Ishikawa (cell line): ENCODE measurements around the gene DOCK2.

Experiments
- CEBPB ChIP-seq: IDR thresholded peaks from 2 replicates; pipeline ENCODE4 v1.6.1; 2012
- CREB1 ChIP-seq: IDR thresholded peaks from 2 replicates; pipeline ENCODE4 v1.6.1; 2012; ENCODE audit warnings: low read depth
- EP300 ChIP-seq: IDR thresholded peaks from 2 replicates; pipeline ENCODE4 v1.6.1; 2012; ENCODE audit warnings: borderline replicate concordance
- FOXM1 ChIP-seq: IDR thresholded peaks from 2 replicates; pipeline ENCODE4 v1.6.1; 2012; ENCODE audit warnings: low read depth, borderline replicate concordance
- MAX ChIP-seq: IDR thresholded peaks from 2 replicates; pipeline ENCODE4 v1.6.1; 2012
- RAD21 ChIP-seq: IDR thresholded peaks from 2 replicates; pipeline ENCODE4 v1.6.1; 2012; ENCODE audit warnings: low read depth
- REST ChIP-seq: IDR thresholded peaks from 2 replicates; pipeline ENCODE4 v1.6.1; 2012; ENCODE audit warnings: low read depth, mild to moderate bottlenecking
- TAF1 ChIP-seq: IDR thresholded peaks from 2 replicates; pipeline ENCODE4 v1.6.1; 2012; ENCODE audit warnings: low read depth, mild to moderate bottlenecking
- TCF12 ChIP-seq: IDR thresholded peaks from 2 replicates; pipeline ENCODE4 v1.6.1; 2012; ENCODE audit warnings: low read depth
- TEAD4 ChIP-seq: IDR thresholded peaks from 2 replicates; pipeline ENCODE4 v1.6.1; 2012
- USF1 ChIP-seq: IDR thresholded peaks from 2 replicates; pipeline ENCODE4 v1.6.1; 2012
- YY1 ChIP-seq: IDR thresholded peaks from 2 replicates; pipeline ENCODE4 v1.6.1; 2012; ENCODE audit warnings: low read depth

- TF ChIP-seq MAX, result no peak
- TF ChIP-seq YY1, result no peak
- TF ChIP-seq TCF12, result no peak
- TF ChIP-seq RAD21, result no peak
- no peak for TF ChIP-seq FOXM1
- TF ChIP-seq USF1, result no peak
- TF ChIP-seq CEBPB, result no peak
- TF ChIP-seq EP300, result no peak
- TF ChIP-seq TEAD4, result no peak
- no peak for TF ChIP-seq TAF1
- TF ChIP-seq REST, result no peak
- TF ChIP-seq CREB1, result no peak
These were observed 162.0 kb downstream of the DOCK2 start for GRCh38 chr5:169798906-169799660.
